ENCODE measurements around the gene FYB1. TPM values are rescaled to one million over a fixed set of nuclear protein-coding genes. Genes with fewer than 3 reads are reported as not detected.

The FYB1 gene
- total and polyA plus RNA-seq, 2 of the 4 experiments (the other 2 are of a cell fraction): not detected

Other genes with a start within 250 kb of the FYB1 start
- 35.7 and 45.0 TPM in 2 replicates for gene RICTOR, start 145.2 kb downstream of the FYB1 start, total RNA-seq (2012; rRNA removed)
- 2.8 and 4.1 TPM in 2 replicates for gene RICTOR, start 145.2 kb downstream of the FYB1 start, polyA plus RNA-seq (2012; rRNA removed)
- gene C9, start 144.9 kb upstream of the FYB1 start, total RNA-seq (2012; rRNA removed): not detected in 2 replicates
- not detected in 2 replicates for gene C9, start 144.9 kb upstream of the FYB1 start, polyA plus RNA-seq (2012; rRNA removed)
- 50.0 and 97.2 TPM in 2 replicates for gene DAB2, start 205.4 kb upstream of the FYB1 start, total RNA-seq (2012; rRNA removed)
- 95.9 and 101 TPM in 2 replicates for gene DAB2, start 205.4 kb upstream of the FYB1 start, polyA plus RNA-seq (2012; rRNA removed)